ENCODE results near the gene COL28A1. TPM values are rescaled to one million over a fixed set of nuclear protein-coding genes. Genes with fewer than 3 reads are reported as not detected.

COL28A1 gene
- total RNA-seq, 1 donor from 2014 or later, result 0.28 TPM

DNA sequence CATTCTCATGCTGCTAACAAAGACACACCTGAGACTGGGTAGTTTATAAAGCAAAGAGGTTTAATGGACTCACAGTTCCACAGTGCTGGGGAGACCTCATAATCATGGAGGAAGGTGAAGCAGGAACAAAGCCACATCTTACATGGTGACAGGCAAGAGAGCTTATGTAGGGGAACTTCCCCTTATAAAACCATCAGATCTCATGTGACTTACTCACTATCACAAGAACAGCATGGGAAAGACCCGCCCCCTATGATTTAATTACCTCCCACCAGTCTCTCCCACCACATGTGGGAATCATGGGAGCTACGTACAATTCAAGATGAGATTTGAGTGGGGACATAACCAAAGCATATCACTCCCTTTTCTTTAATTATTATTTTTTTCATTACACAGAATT, 16.6 kb downstream of the COL28A1 start:
- Mint-ChIP-seq H3K9me3 (no peaks in the 10 kb centered on the region), H3K27ac (ENCODE audit: unreplicated experiment) (no peak overlapping the region), H3K36me3 (ENCODE audit: low read depth) (no peaks in the 10 kb centered on the region), H3K4me1 (peaks cover 15% of the 10 kb centered on the region), H3K27me3 (ENCODE audit: low read depth) (no peaks in the 10 kb centered on the region), H3K4me3 (no peak overlapping the region)
- TF ChIP-seq, protein P1, sequence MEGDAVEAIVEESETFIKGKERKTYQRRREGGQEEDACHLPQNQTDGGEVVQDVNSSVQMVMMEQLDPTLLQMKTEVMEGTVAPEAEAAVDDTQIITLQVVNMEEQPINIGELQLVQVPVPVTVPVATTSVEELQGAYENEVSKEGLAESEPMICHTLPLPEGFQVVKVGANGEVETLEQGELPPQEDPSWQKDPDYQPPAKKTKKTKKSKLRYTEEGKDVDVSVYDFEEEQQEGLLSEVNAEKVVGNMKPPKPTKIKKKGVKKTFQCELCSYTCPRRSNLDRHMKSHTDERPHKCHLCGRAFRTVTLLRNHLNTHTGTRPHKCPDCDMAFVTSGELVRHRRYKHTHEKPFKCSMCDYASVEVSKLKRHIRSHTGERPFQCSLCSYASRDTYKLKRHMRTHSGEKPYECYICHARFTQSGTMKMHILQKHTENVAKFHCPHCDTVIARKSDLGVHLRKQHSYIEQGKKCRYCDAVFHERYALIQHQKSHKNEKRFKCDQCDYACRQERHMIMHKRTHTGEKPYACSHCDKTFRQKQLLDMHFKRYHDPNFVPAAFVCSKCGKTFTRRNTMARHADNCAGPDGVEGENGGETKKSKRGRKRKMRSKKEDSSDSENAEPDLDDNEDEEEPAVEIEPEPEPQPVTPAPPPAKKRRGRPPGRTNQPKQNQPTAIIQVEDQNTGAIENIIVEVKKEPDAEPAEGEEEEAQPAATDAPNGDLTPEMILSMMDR (conservative IDR thresholded peaks at IDR 0.05), result no peak
- no peak for DNase-seq (ENCODE audit: low read depth, low spot score)

DNA sequence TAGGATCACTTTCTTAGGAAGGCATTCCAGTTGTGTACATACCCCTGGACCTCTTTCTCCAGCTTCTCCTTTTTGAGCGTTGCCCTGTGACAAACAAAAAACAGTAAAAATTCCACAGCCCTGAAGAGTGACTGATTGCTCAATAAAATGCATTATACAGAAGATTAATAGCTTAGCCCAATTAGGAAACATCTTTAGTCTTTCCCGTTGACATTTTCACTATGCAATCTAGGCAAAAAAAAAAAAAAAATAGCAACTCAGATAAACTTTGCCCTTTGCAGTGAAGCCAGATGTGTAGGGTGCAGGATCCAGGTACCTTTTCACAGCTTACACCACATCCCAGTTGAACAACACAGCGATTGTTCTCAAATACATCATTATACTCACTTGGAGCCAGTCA, 17.9 kb downstream of the COL28A1 start:
- TF ChIP-seq, protein P1 (conservative IDR thresholded peaks at IDR 0.05), result no peak
- Mint-ChIP-seq H3K27ac (ENCODE audit: unreplicated experiment) (no peak overlapping the region), H3K36me3 (ENCODE audit: low read depth) (no peaks in the 10 kb centered on the region)

DNA sequence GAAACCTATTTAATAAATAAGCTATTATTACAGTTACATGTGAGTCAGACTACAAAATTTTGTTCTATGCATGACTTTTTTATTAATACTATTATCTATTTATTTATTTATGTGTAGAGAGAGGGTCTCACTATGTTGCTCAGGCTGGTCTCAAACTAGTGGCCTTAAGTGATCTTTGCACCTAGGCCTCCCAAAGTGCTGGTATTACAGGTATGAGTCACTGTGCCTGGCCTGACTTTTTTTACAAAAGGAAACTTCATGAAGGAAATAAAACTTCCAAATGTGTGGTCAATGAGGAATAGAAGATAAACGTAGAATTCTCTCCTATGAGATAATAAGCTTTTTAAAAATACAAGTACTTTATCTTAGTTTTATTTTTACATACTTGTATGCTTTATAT, 19.0 kb downstream of the COL28A1 start:
- Mint-ChIP-seq H3K9me3 (no peaks in the 10 kb centered on the region), H3K4me1 (peaks cover 29% of the 10 kb centered on the region), H3K27me3 (ENCODE audit: low read depth) (no peaks in the 10 kb centered on the region), H3K4me3 (no peak overlapping the region), H3K27ac (ENCODE audit: unreplicated experiment) (no peak overlapping the region), H3K36me3 (ENCODE audit: low read depth) (no peaks in the 10 kb centered on the region)
- TF ChIP-seq, protein P1 (conservative IDR thresholded peaks at IDR 0.05), result no peak
- no peak for DNase-seq (ENCODE audit: low read depth, low spot score)

More for the DNA sequence above, 17.9 kb downstream of the COL28A1 start:
- no peaks in the 10 kb centered on the region for H3K9me3 Mint-ChIP-seq
- H3K4me1 Mint-ChIP-seq, result peaks cover 23% of the 10 kb centered on the region
- no peaks in the 10 kb centered on the region for H3K27me3 Mint-ChIP-seq (ENCODE audit: low read depth)
- H3K4me3 Mint-ChIP-seq, result no peak overlapping the region
- no peak for DNase-seq (ENCODE audit: low read depth, low spot score)

DNA sequence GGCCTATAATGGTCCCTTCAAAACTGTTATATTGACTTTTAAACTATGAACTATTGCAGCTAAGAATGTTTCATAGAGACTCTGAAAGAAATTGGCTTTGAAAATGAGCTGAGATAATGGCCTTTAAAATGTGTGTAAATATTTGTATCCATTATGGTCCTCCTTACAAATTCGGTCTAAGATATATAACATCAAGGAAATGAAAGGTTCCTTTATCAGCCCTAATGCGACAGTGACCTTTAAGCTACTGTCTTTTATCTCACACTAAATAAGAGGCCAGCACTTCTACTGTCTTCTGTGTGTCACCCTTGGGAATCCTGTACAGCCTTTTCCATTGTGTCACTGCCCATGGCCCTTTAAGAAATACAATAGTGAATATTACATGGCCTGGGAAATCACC, 19.5 kb downstream of the COL28A1 start:
- Mint-ChIP-seq H3K4me3 (no peak overlapping the region), H3K9me3 (no peaks in the 10 kb centered on the region), H3K36me3 (ENCODE audit: low read depth) (no peaks in the 10 kb centered on the region), H3K27ac (ENCODE audit: unreplicated experiment) (no peak overlapping the region), H3K4me1 (peaks cover 29% of the 10 kb centered on the region), H3K27me3 (ENCODE audit: low read depth) (no peaks in the 10 kb centered on the region)
- no peak for DNase-seq (ENCODE audit: low read depth, low spot score)
- TF ChIP-seq, protein P1 (conservative IDR thresholded peaks at IDR 0.05), result no peak

DNA sequence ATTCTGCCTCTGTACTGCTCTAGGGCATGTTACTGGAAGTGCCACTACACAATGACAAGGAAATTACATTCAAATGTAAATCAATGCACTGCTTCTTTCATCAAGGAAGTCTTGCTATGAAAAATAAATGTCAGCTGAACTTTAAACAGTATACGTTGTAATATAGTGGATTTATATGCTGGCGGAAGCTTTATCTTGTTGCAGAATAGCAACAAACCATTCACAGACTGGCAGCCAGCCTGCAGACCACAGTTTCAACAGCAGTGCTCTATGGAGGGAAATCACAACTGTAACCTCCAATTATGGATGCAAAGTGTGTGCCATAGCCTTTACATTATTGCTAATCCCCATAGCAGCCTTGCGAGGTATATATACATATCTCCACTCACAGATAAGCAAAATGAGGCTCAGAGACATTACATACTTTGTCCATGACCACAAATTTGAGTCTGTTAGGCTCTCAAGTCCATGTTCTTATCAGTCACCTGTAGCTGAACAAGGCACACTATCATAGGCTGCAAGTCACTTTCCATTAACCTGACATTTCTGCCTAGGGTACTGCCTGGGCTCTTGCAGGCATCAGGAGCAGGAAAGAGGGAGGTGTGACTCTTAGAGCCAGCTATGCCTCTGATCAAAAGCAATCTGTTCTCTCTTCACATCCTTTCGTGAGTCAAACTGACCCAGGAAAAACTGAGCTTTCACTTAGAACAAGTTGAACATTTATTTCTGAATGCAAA, 22.6 kb downstream of the COL28A1 start:
- Mint-ChIP-seq H3K36me3 (ENCODE audit: low read depth) (no peaks in the 10 kb centered on the region), H3K4me3 (no peak overlapping the region), H3K4me1 (peaks cover 29% of the 10 kb centered on the region), H3K27me3 (ENCODE audit: low read depth) (no peaks in the 10 kb centered on the region), H3K9me3 (peaks cover 3% of the 10 kb centered on the region), H3K27ac (ENCODE audit: unreplicated experiment) (no peak overlapping the region)
- DNase-seq (ENCODE audit: low read depth, low spot score), result no peak
- TF ChIP-seq, protein P1 (conservative IDR thresholded peaks at IDR 0.05), result no peak

Measured in neural crest cell (in vitro differentiated cells).